SU-DHL-6 (cell line): ENCODE results near the gene PLAAT4.

Experiments used
- CTCF ChIP-seq: fragments of 200-600 bp; sonication (generic); IDR thresholded peaks from one replicate; pipeline ENCODE4 v1.5.1; 2017; ENCODE audit warnings: antibody characterized with exemption, mild to moderate bottlenecking, low read length, moderate library complexity; ENCODE audit not compliant: insufficient read depth, poor library complexity, severe bottlenecking
- EZH2phosphoT487 ChIP-seq: fragments of 200-600 bp; sonication (generic), shearing (Covaris generic); conservative IDR thresholded peaks from 2 replicates; pipeline ENCODE4 v1.6.1; 2018; ENCODE audit warnings: mild to moderate bottlenecking, antibody characterized with exemption, low read length, moderate library complexity, mixed read lengths

GRCh38 chr11:63511048-63511748 is 25.4 kb upstream of the PLAAT4 start:
- TF ChIP-seq CTCF (no peak), EZH2phosphoT487 (no peak)
